Fibroblast of lung (primary cell): ENCODE data around the gene PHB1. TPM values are rescaled to one million over a fixed set of nuclear protein-coding genes. Genes with fewer than 3 reads are reported as not detected.

ENCODE experiments used
- DNase-seq, 2 donors: peaks; one replicate each; pipeline versions ENCODE4 v3.0.0 to v3.0.0-alpha.2; 2010; ENCODE audit warnings: low read depth in 2 of 2
- H2AFZ ChIP-seq: 2 replicates; pipeline ENCODE4 v1.5.1; 2012; ENCODE audit warnings: low read length, control low read depth, inconsistent platforms
- H3K27ac ChIP-seq: 2 replicates; pipeline ENCODE4 v1.5.1; 2011; ENCODE audit warnings: low read length, control low read depth; ENCODE audit not compliant: insufficient read depth
- H3K27me3 ChIP-seq: 2 replicates; pipeline ENCODE4 v1.5.1; 2011; ENCODE audit warnings: mild to moderate bottlenecking, low read length; ENCODE audit not compliant: control insufficient read depth, insufficient read depth
- H3K36me3 ChIP-seq: 2 replicates; pipeline ENCODE4 v1.5.1; 2011; ENCODE audit warnings: low read length; ENCODE audit not compliant: control insufficient read depth, insufficient read depth
- H3K4me1 ChIP-seq: 2 replicates; pipeline ENCODE4 v1.5.1; 2011; ENCODE audit warnings: low read length; ENCODE audit not compliant: control insufficient read depth, insufficient read depth; ENCODE audit errors: extremely low read depth
- H3K4me2 ChIP-seq: 2 replicates; pipeline ENCODE4 v1.5.1; 2011; ENCODE audit warnings: low read length, control low read depth; ENCODE audit not compliant: insufficient read depth; ENCODE audit errors: extremely low read depth
- H3K4me3 ChIP-seq, 4 experiments: fragments of 200-600 bp in 1 of 4; sonication (generic) in 1 of 4; replicated peaks in 1 of 4; 2 replicates each; pipeline ENCODE4 v1.5.1; 2011 to 2016; ENCODE audit warnings: low read length in 4 of 4, low read depth in 3 of 4, mild to moderate bottlenecking in 3 of 4, control low read depth in 2 of 4, inconsistent platforms in 1 of 4, mixed read lengths in 1 of 4; ENCODE audit not compliant: insufficient read depth in 1 of 4; ENCODE audit errors: control extremely low read depth in 1 of 4
- H3K79me2 ChIP-seq: 2 replicates; pipeline ENCODE4 v1.5.1; 2012; ENCODE audit warnings: mild to moderate bottlenecking, low read length, inconsistent platforms; ENCODE audit not compliant: control insufficient read depth, insufficient read depth
- H3K9ac ChIP-seq: 2 replicates; pipeline ENCODE4 v1.5.1; 2011; ENCODE audit warnings: mild to moderate bottlenecking, low read length, control low read depth; ENCODE audit not compliant: insufficient read depth
- H3K9me3 ChIP-seq: 2 replicates; pipeline ENCODE4 v1.5.1; 2012; ENCODE audit warnings: low read depth, low read length; ENCODE audit not compliant: control insufficient read depth, insufficient read depth
- H4K20me1 ChIP-seq: 2 replicates; pipeline ENCODE4 v1.5.1; 2011; ENCODE audit warnings: low read length; ENCODE audit not compliant: control insufficient read depth, insufficient read depth; ENCODE audit errors: extremely low read depth
- CTCF ChIP-seq, 2 donors: IDR thresholded peaks in 1 of 2; conservative IDR thresholded peaks in 1 of 2; 1 replicate in 1 of 2; 2 replicates in 1 of 2; pipeline ENCODE4 v1.5.1; 2011 to 2012; ENCODE audit warnings: low read length in 2 of 2, control low read depth in 1 of 2, inconsistent platforms in 1 of 2, low read depth in 1 of 2, mild to moderate bottlenecking in 1 of 2
- EZH2 ChIP-seq: IDR thresholded peaks from 2 replicates; pipeline ENCODE4 v1.5.1; 2012; ENCODE audit warnings: low read length, control low read depth, mild to moderate bottlenecking; ENCODE audit errors: missing control alignments
- polyA plus RNA-seq, 2 donors: library from polyadenylated mRNA; depleted of rRNA in 1 of 2; stranded (reverse) in 1 of 2; unstranded in 1 of 2; fragments of >200 nt; gene quantifications; 2 replicates each; pipeline ENCODE4 v1.2.1, GENCODE V29; 2011 to 2012; ENCODE audit warnings: missing spikeins in 1 of 2
- total RNA-seq: library from RNA; depleted of rRNA; stranded (reverse); fragments of >200 nt; gene quantifications from 2 replicates; pipeline ENCODE4 v1.2.1, GENCODE V29; 2014

PHB1 gene
- total and polyA plus RNA-seq, 2 donors (not counting 1 experiment from before 2014, with no cell fraction given) = 99.6 to 163 TPM

- Histone ChIP-seq H3K27me3 (no peaks in the 10 kb centered on the region), H4K20me1 (no peaks in the 10 kb centered on the region), H2AFZ (no peak overlapping the region), H3K27ac (no peak overlapping the region), H3K9ac (no peak overlapping the region), H3K9me3 (no peaks in the 10 kb centered on the region), H3K36me3 (no peaks in the 10 kb centered on the region), H3K4me2 (no peak overlapping the region), H3K4me3 (no peak overlapping the region), H3K79me2 (no peaks in the 10 kb centered on the region), H3K4me1 (no peaks in the 10 kb centered on the region)
- TF ChIP-seq EZH2 (no peak), CTCF (conservative IDR thresholded peaks at IDR 0.05 in 1 of 2, IDR thresholded peaks at IDR 0.05 in 1 of 2; ENCODE audit: low read depth in 1 of 2, low read length in 2 of 2) (no peak)
- DNase-seq = no peak
These were observed 41.6 kb downstream of the PHB1 start for GRCh38 chr17:49373115-49373514.

- Histone ChIP-seq H3K36me3 (no peaks in the 10 kb centered on the region), H3K9me3 (no peaks in the 10 kb centered on the region), H3K79me2 (no peaks in the 10 kb centered on the region), H3K4me3 (no peak overlapping the region), H3K27me3 (no peaks in the 10 kb centered on the region), H2AFZ (no peak overlapping the region), H3K27ac (no peak overlapping the region), H3K9ac (no peak overlapping the region), H3K4me1 (no peaks in the 10 kb centered on the region), H3K4me2 (no peak overlapping the region), H4K20me1 (no peaks in the 10 kb centered on the region)
- DNase-seq = no peak
- TF ChIP-seq EZH2 (no peak), CTCF (conservative IDR thresholded peaks at IDR 0.05 in 1 of 2, IDR thresholded peaks at IDR 0.05 in 1 of 2; ENCODE audit: low read depth in 1 of 2, low read length in 2 of 2) (no peak)
These were observed 42.3 kb downstream of the PHB1 start for GRCh38 chr17:49372425-49372824.

GRCh38 chr17:49370971-49371834 is 43.5 kb downstream of the PHB1 start:
- no peaks in the 10 kb centered on the region for H3K27me3 ChIP-seq
- H4K20me1 ChIP-seq = no peaks in the 10 kb centered on the region

More at GRCh38 chr17:49370971-49371834, 43.5 kb downstream of the PHB1 start:
- Histone ChIP-seq H2AFZ (no peak overlapping the region), H3K27ac (no peak overlapping the region), H3K36me3 (no peaks in the 10 kb centered on the region), H3K4me3 (no peak overlapping the region), H3K9ac (no peak overlapping the region), H3K4me2 (no peak overlapping the region), H3K4me1 (no peaks in the 10 kb centered on the region), H3K79me2 (no peaks in the 10 kb centered on the region), H3K9me3 (no peaks in the 10 kb centered on the region)
- TF ChIP-seq EZH2 = no peak
- no peak for TF ChIP-seq CTCF (conservative IDR thresholded peaks at IDR 0.05 in 1 of 2, IDR thresholded peaks at IDR 0.05 in 1 of 2; ENCODE audit: low read depth in 1 of 2, low read length in 2 of 2)
- DNase-seq = no peak
